ENCODE results near the gene TRPC4.

The TRPC4 gene

GRCh38 chr13:37662624-37663023, 206.9 kb downstream of the TRPC4 start:
- no peak for DNase-seq (ENCODE audit: low read depth in 1 of 2, low spot score in 1 of 2)

DNA sequence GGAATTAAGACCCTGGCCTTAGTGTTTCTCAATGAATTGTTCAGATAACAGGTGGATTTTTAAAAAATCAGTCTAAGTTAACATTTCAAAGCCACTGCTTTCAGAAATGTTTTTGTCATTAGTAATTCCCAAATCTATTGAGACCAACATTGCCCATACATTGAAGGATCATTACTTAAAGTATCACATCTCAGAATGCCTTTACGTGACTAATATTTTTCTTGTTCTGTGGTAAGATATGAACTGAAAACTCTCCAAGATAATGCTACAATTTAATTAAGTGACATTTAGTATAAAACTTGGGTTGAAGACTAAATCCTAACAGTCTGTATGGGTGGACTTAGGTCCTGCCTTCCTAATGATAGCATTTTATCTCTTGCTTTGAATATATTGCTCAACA, 211.6 kb downstream of the TRPC4 start:
- no peak for DNase-seq (ENCODE audit: low read depth in 1 of 2, low spot score in 1 of 2)

GRCh38 chr13:37657134-37657533, 212.4 kb downstream of the TRPC4 start:
- DNase-seq (ENCODE audit: low read depth in 1 of 2, low spot score in 1 of 2) = no peak

DNA sequence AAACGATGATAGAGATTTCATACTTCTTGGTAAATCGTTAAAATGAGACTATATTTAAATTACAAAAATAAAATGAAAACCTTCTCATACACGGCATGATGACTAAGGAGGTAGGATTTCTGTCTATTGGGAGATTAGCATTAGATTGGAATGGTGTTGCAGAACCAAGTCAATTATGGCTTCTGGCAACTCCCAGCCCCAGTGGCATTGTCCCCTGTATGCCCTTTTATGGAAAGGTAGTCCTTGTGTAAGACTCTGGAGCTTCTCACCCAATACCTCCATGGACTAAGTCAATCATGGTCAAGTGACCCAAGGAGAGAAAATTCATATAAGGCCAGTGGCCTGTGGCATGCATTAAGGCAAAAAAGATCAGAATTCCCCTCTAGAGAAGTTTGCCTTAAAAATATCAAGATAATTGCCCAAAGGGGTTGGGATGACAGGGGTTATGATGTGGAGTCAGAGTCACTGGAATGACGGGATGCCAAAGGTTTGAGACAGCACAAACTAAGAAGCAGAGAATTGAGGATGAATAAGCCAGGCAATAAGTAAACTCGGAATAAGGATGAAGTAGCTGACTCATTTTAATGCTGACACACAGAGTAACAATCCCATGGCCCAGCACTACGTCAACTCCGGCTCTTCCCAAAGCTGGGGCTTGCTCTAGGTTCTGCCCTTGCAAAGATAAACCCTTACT, 213.2 kb downstream of the TRPC4 start:
- DNase-seq (ENCODE audit: low read depth in 1 of 2, low spot score in 1 of 2) = no peak

GRCh38 chr13:37652596-37652995, 217.0 kb downstream of the TRPC4 start:
- no peak for DNase-seq (ENCODE audit: low read depth in 1 of 2, low spot score in 1 of 2)

DNA sequence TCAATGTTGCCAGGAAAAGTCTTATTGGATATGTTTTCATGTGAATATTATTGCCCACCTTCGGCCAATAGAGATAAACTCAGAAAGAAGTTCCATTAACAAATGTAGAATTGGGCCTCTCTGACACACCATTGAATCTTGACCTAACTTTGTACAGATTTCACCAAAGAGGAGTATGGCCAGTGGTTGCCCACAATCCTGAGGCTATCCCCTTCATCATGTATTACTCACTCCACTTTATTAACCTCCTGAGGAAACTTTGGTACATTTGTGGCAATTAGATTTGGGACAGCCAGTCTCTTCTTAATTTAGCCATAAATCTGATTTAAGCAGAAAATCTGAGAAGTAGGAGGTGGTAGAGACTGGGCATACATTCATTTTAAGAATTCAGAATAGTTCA, 217.7 kb downstream of the TRPC4 start:
- no peak for DNase-seq (ENCODE audit: low read depth in 1 of 2, low spot score in 1 of 2)

- no peak for DNase-seq (ENCODE audit: low read depth in 1 of 2, low spot score in 1 of 2)
Observed at GRCh38 chr13:37648609-37649008, 221.0 kb downstream of the TRPC4 start.

DNA sequence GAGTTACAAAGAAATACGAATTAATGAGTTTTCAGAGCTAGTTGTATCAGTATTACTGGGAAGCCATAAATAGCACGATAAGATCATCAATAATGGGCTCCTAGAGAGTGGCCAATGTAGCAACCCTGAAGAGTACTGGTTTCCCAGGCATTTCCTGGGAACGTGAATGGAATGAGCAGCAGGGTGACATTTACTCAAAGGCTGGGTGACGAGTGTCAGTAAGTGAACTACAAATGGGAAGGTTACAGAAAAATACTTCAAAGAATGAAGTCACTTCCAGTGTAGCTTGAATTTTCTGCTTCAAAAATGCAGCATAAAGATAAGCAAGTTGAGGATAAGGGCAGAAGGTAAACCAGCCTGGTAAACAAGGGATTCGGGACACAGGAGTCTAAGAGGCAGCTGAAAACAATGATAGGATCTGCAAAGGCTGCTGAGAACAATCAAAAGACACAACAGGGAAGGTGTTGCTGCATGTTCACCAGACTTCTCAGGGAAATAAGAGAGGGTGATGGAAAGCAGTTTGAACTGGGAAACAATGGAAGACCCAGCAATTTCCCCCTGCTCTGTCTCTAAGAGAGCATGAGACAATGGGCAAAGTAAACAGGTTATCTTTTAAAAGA, 222.4 kb downstream of the TRPC4 start:
- DNase-seq (ENCODE audit: low read depth in 1 of 2, low spot score in 1 of 2) = no peak

- no peak for DNase-seq (ENCODE audit: low read depth in 1 of 2, low spot score in 1 of 2)
Observed at GRCh38 chr13:37646531-37646930, 223.0 kb downstream of the TRPC4 start.

GRCh38 chr13:37645181-37645740, 224.3 kb downstream of the TRPC4 start:
- DNase-seq (ENCODE audit: low read depth in 1 of 2, low spot score in 1 of 2) = no peak

DNA sequence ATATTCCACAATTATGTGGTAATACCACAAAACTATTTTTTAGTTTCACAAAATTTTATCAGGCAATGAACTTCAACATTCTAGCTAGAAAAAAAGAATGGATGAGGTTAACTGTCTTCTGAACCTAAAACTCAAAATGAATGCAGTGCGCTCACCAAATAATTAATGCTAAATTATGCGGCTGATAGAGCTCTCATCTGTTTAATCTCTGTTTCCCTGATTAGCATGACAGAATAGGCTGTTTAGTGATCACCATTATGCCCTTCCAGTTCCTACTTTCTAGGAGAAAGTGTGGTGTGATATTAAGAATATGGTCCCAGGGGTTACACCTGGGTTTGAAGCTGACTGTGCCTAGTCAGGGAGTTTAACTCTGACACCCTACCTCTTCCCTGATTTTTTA, 228.2 kb downstream of the TRPC4 start:
- DNase-seq (ENCODE audit: low read depth in 1 of 2, low spot score in 1 of 2) = no peak

GRCh38 chr13:37640499-37640898, 229.1 kb downstream of the TRPC4 start:
- no peak for DNase-seq (ENCODE audit: low read depth in 1 of 2, low spot score in 1 of 2)

DNA sequence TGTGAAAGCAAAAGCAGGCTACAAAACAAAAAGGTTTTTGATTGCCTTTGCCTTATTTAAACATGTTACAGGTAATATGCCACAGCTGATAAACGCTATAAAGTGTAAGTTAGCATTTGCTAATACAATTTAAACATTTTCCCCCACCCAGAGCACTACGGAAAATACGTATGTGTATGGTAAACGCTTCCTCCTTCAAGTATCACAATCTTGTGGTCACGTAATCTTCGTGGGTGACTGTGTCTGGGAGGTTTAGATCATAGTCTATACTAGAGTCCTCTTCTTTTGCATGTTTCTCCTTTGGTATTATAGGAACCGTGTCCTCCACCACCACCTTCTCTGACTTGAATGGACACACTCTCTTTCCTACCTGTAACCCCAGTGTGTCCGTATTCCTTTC, 232.9 kb downstream of the TRPC4 start:
- DNase-seq (ENCODE audit: low read depth in 1 of 2, low spot score in 1 of 2) = no peak

DNA sequence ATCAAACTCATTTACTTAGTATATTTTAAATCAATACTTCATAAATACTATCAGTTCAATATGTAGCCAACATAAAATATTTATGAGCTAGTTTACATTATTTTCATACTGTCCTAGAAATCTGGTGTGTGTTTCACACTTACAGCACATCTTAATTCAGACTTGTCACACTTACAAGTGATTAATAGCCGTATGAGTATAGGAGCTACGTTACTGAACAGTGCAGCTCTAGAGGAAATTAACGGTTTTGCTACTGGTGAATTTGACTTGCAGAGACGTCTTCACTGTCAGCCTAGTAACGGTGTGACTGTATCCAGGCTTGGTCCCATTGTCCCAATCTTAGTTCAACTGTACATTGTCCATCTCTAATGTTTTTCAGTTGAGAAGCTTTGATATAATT, 237.3 kb downstream of the TRPC4 start:
- no peak for DNase-seq (ENCODE audit: low read depth in 1 of 2, low spot score in 1 of 2)

DNA sequence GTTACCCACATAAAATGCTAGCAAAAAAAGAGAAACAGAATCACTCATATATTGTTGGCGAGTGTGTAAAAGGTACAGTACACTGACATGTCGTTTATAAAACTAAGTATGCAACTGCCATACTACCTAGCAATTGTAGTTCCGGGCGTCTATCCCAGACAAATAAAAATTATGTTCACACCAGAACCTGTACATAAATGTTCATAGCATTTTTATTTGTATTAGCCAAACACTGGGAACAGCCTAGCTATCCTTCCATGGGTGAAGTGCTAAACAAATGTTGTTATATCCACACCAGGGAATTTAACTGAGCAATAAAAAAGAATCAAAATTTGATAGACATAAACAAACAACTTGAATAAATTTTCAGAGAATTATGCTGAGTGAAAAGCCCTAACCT, 242.1 kb downstream of the TRPC4 start:
- no peak for DNase-seq (ENCODE audit: low read depth in 1 of 2, low spot score in 1 of 2)

DNA sequence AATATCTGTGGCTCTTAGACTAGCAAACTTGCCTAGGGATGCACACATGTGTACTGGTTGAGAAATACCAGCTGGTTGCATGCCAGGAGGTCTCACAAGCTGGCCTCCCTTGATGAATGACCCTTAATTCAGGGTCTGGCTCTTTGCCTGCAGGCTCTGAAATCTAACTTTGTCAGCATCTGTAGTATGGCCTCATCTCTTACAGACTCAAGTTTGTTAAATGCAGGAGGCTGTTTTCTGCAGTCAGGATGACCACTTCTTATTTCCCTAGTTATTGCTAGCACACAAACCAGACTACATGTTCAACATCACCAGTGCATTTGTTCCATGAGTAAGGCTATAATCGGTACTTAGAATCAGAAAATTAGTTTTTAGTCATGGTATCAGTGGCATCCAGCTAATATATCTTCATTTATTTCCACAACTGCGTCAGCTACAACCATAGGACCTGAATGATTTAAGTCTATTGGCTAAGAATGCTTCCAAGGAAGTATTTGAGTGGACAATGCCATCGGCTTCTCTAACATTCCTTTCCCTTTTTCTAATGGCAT, 247.7 kb downstream of the TRPC4 start:
- DNase-seq (ENCODE audit: low read depth in 1 of 2, low spot score in 1 of 2) = no peak

DNA sequence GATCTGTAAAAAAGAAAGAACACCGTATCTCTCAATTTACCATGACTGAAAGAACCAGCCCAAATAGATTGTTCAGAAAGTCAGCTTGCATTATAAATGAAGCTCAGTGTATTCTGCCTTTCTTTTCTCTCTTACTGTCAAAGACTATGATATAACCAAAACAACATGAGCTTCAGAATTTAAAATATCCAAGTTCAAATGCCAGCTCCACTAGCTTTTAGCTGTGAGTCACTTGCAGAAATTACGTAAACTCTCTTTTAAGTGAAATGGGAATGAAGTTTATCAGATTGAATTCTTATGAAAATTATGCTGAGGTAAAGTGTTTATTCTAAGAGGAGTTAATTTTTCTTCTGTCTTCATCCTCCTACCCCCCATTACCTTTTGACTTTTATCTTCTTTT, 251.0 kb downstream of the TRPC4 start:
- DNase-seq (ENCODE audit: low read depth in 1 of 2, low spot score in 1 of 2) = no peak

DNA sequence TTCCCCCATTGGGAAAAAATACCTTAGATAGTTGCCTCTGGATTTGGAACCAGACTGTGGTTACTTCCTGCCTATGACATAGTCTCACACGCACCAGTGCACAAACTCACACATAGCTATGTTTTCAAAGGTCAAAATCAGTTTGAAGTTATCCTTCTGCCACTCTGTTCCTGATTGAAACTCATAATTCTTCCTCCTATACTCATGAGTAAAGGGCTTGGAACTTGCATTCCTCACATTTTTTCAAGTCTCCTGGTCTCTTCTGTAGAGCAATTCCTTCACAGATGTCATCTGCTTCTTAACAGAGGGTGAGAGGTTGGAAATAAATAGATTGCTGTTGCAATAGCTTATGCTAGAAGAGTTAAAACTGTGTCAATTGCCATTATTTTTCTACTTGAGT, 252.4 kb downstream of the TRPC4 start:
- no peak for DNase-seq (ENCODE audit: low read depth in 1 of 2, low spot score in 1 of 2)

DNA sequence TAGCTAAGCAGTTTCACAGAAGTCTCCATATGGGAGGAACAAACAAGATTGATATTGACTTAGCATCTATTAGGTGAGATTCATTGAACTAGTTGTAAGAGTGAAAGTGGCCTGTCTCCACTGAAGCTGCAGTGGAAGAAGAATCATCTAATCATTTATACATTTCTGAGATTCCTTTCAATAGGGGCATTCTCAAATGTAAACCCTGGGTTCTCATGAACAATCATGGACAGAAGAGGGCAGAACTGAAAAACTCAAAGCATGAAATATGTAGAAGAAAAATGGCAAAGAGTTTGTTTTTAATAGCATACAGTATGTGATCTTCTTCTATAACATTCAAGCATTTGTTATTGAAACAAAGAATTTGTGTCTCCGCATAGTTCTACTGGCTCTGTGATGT, 253.4 kb downstream of the TRPC4 start:
- no peak for DNase-seq (ENCODE audit: low read depth in 1 of 2, low spot score in 1 of 2)

GRCh38 chr13:37615276-37615675, 254.3 kb downstream of the TRPC4 start:
- DNase-seq (ENCODE audit: low read depth in 1 of 2, low spot score in 1 of 2) = no peak

- no peak for DNase-seq (ENCODE audit: low read depth in 1 of 2, low spot score in 1 of 2)
Observed at GRCh38 chr13:37613638-37614037, 255.9 kb downstream of the TRPC4 start.

DNA sequence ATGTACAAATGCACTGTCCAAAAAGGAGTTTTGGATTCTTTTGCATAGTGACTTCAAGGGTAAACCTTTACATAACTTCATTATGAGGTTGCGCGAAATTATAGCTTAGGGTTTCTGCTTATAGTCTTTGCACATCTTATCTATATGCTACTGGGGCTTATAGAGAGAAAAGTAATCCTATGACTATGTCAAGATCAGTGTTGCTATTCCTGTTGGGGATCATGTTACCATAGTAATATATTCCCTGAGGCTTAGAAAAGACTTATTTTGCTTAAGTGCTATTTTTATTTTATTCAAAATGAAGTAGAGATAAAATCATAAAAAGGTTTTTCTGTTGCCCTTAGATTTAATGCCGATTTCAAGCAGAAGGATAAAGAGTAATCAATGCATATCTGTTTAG, 256.3 kb downstream of the TRPC4 start:
- DNase-seq (ENCODE audit: low read depth in 1 of 2, low spot score in 1 of 2) = no peak

Data from activated T-helper 1 cell treated with anti-CD3 and anti-CD28 coated beads, Interleukin-2, amount 50 U/mL, for 16 hours (primary cell).